NCI-H1436 (cell line): Measurements from ENCODE around the gene PRTFDC1.
"Not testable (repeated sequence)": the region's sequence is repeated elsewhere in the genome, so short reads cannot be mapped to it uniquely, and the experiment has no call there.

Source experiments
- DNase-seq: peaks from one replicate; lab custom pipeline; 2025; lab: John Stamatoyannopoulos, UW

Gene PRTFDC1

DNA sequence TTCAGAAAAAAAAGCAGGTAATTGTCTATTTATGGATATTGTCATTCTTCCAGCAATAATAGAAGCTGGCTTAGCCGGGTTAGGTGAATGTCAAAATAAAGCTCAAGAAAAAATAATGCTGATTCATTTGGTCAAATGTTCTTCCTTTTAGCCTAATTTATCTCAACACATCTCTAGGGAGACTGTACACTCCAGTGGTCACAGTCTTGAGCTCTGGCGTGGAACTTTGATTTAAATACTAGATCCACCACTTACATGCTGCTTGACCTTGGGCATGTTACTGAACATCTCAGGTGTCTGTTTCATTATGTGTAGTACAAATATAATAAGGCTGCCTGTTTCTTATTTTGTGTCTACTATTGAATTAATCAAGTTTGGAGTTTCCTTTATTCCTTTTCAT is 22.0 kb downstream of the PRTFDC1 start:
- no peak for DNase-seq

DNA sequence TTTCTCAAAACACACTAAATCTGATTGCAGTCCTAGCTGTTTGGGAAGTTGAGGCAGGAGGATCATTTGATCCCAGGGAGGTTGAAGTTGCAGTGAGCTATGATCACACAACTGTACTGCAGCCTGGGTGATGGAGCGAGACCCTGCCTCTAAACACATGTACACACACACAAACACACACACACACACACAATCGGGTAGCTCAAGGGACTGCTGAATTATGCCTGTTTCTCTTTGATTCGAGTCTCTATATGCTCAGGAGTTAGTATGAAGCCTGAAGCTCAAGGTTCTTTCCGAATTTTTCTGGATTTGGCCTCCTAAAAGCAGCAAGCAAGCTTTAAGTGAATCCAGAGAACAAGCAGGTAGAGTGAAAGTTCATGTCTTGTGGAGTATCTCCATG is 22.5 kb downstream of the PRTFDC1 start:
- DNase-seq = no peak

DNA sequence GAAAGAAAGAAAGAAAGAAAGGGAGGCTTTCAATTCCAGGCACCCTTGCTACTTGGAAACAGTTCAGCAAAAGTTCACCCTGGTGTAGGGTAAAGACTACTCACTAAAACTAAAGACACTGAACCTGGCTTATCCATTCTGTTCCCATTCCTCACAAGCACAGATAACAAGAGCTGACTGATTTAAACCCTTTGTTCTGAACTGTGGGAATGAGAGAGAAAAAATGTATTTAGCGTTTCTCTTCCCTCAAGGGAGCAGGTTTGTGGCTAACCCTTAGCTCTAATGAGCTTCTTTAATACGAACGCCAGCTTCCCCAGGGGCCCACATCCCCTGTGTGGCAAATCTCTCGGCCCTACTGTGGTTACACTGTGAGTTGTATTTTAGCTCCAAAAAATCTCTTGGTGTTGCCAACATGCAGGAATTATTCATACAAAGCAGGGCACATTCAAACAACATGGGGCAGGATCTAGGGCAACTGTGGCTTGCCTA is 23.3 kb downstream of the PRTFDC1 start:
- DNase-seq = peak; percentile 32

DNA sequence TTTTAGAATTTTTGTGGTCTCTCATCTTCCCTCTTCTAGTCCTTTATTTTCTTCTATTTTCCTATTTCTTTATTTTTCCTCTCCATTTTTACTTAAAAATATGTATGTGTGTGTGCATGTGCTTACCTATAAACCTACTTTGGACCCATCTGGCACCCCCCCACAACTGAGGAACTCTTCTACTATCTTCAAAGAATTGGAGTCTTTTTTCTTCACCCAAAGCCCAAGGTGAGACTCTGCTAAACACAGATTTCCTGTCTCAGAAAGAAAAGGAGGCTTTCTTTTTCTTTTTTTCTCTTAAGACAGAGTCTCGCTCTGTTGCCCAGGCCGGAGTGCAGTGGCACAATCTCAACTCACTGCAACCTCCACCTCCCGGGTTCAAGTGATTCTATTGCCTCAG is 24.2 kb downstream of the PRTFDC1 start:
- DNase-seq = no peak

DNA sequence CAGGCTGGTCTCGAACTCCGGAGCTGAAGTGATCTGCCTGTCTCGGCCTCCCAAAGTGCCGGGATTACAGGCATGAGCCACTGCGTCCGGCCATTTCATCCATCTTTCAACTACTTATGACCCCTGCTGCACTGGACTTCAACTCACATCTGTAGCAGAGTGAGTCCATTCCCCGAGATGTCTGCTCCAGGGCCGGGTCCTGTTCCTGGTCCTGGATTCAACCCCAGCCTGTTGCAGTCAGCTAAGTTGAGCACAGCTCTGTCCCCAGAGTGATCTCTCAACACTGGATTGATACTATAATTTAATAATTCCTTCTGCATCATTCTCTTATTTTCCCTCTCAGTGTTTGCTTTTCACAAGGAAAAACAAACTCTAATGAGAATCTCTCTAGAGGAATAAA is 25.8 kb downstream of the PRTFDC1 start:
- no peak for DNase-seq

DNA sequence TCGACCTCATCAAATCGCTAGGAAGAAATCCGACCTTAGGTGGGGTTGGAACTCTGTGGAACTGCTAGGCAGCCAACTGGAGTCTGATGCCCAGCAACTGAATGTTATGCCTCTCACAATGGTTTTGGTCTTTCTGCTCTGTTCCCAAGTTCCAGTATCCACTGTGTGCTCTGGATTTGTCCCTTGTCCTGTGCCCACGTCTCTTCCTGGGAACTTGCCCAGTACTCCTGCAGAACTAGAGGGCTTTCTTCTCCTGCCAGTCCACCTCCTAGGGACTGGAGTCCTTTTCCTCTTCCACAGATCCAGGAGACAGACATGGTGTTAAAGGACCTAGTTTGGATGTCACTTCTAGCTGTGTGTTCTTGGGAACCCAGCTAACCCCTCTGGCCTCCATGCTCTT is 26.6 kb downstream of the PRTFDC1 start:
- DNase-seq = no peak

DNA sequence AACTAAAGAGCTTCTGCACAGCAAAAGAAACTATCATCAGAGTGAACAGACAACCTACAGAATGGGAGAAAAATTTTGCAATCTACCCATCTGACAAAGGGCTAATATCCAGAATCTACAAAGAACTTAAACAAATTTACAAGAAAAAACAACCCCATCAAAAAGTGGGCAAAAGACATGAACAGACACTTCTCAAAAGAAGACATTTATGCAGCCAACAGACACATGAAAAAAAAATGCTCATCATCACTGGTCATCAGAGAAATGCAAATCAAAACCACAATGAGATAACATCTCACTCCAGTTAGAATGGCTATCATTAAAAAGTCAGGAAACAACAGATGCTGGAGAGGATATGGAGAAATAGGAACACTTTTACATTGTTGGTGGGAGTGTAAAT is 27.9 kb downstream of the PRTFDC1 start:
- DNase-seq = not testable (repeated sequence)

DNA sequence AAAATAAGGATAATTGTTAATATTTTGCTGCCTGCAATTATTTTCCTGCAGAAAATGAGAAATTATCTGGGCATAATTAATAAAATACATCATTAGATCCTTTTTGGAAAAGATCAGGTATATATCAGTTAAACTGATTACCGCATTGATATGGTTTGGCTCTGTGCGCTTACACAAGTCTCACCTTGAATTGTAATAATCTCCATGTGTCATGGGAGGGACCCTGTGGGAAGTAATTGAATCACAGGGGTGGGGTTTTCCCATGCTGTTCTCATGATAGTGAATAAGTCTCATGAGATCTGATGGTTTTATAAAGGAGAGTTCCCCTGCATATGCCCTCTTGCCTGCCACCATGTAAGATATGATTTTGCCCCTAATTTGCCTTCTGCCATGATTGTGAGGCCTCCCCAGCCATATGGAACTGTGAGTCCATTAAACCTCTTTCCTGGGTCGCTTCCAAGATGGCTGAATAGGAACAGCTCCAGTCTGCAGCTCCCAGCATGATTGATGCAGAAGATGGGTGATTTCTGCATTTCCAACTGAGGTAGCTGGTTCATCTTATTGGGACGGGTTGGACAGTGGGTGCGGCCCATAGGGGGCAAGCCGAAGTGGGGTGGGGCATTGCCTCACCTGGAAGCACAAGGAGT is 30.1 kb downstream of the PRTFDC1 start:
- DNase-seq = not testable (repeated sequence)

DNA sequence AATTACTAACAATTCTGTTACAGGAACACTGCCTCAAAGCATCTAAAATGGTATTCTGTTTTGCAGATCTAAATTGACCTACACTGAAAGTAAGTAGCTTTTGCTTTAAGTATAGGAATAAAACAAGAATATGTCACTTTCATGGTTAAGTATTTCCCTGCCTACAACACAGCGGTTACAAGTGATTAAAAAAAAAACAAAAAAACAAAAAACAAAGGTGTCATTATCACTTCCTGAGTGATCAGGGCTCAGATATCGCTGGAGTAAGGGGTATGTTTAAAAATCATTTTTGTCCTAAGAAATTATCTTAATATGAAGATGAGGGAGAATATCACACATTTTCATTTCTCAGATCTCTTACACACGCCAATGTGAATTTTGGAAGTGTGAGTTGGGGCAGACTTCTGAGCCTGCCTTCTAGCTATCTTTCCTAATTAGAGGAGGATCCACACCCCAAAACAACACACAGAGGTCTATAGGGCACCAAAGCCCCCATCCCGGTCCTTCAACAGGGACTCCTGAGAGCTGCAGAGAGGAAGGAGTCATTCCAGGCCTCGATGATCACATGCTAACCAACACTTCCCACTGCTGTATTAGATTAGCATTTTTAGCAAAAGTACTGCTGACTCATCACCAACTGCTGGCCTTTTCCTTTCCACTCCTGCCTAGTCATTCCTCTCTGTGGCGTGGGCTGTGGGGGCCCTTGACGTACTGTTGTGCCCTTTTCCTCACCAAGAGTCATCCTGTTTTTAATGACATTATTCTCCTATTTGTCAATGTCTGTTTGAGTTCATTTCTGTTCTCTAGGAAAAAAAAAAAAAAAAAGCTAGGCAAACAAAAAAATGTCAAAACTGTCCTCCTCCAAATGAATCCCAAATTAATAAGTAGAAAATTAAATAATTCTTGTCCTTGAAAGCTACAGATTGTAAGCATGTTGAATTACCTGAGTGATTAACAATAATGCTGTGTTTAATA is 31.2 kb downstream of the PRTFDC1 start:
- no peak for DNase-seq

DNA sequence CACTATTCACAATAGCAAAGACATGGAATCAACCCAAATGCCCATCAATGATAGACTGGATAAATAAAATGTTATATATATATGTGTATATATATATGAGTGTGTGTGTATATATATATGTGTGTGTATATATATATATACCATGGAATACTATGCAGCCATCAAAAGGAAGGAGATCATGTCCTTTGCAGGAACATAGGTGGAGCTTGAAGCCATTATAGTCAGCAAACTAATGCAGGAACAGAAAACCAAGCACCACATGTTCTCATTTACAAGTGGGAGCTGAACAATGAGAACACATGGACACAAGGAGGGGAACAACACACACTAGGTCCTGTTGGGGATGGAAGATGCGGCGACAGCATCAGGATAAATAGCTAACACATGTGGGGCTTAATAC is 32.2 kb downstream of the PRTFDC1 start:
- not testable (repeated sequence) for DNase-seq

DNA sequence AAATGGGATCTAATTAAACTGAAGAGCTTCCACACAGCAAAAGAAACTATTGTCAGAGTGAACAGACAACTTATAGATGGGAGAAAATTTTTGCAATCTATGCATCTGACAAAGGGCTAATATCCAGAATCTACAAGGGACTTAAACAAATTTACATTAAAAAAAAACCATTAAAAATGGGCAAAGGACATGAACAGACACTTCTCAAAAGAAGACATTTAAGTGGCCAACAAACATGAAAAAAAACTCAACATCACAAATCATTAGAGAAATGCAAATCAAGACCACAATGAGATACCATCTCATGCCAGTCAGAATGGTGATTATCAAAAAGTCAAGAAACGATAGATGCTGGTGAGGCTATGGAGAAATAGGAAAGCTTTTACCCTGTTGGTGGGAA is 32.8 kb downstream of the PRTFDC1 start:
- not testable (repeated sequence) for DNase-seq

DNA sequence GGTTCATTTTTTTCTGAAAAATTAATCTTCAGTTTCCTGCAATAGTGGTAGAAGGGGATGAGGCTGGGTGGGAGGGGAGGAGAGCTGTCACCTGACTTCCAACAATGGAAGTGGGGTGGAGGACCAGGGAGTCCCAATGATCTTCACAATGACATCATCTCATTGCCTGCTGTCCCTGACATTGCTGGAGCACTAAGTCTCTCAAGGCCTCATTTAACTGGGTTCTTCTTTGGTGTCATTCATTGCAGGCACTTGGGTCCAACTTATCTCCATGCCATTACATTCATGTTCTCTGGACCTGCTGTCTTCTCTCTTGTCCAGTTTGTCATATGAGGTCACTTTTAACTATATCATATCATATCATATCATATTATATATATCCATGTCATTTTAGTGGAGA is 34.4 kb downstream of the PRTFDC1 start:
- DNase-seq = no peak

DNA sequence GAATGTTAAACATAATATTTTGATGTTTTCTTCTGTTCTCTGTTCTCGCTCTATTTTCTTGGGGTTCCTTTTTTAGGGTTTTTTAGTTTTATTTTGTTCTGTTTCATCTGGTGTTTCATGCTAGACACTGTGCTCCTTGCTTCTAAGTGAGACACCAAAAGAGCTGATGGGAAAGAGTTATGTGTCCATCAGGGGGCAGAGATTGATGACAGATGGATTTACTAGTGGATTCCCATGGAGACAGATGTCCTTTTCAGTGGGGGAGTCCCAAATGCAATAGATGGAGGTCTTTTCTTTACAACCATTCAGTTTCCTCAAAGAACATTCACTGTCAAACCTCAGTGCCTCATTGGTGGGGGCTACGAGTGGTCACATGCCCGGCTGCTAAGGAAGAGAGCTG is 34.9 kb downstream of the PRTFDC1 start:
- no peak for DNase-seq

DNA sequence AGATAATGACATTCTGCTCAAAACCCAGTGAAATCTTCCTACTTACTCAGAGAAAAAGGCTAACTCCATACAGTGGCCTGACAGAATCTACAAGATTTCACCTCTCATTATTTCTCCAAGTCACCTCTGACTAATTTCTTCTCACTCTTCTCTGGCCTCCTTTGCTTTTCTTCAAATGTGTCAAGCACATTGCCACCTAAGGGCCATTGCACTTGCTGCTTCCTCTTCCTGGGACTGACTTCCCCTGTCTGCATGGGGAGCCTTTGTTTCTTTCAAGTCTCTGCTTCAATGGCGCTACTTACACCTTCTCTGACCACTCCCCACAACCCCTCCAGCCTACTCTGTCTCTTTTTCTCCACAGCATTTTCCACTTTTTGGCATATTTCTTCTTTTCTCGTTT is 36.0 kb downstream of the PRTFDC1 start:
- DNase-seq = no peak

DNA sequence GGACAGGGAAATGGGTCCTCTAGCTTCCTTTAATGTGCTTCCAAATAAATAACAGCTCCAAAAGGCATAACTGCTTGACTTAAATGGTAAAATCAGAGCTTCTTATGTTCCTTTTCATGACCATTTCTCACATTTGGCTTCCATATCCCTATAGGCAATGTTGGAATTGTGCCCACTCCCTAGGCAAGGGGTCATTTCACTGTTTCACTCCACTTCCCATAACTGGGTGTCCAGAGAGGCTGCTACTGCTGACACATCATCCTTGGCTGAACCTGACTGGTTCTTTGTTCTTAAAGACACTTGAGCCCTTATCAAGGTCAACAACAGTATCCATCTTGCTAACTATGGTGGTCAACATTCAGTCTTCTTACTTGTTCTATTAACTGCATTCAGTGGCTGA is 37.1 kb downstream of the PRTFDC1 start:
- DNase-seq = no peak

DNA sequence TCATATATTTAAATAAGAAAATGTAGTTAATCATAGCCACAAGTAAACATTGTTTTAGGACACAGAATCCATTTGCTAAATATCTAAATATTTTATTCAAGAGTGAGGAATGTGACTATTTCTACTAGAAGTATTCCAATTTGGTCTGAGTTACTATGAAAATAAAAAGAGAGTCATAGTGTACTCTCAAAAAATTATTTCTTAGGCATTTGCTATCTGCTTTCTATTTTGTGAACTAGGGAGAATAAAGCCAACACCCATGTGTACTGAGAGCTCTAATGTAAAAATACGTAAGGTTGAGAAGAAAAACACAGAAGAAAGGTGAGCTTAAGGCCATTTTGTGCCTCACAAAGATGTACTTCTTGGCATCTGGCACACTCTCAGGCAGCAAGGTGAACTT is 38.3 kb downstream of the PRTFDC1 start:
- no peak for DNase-seq

DNA sequence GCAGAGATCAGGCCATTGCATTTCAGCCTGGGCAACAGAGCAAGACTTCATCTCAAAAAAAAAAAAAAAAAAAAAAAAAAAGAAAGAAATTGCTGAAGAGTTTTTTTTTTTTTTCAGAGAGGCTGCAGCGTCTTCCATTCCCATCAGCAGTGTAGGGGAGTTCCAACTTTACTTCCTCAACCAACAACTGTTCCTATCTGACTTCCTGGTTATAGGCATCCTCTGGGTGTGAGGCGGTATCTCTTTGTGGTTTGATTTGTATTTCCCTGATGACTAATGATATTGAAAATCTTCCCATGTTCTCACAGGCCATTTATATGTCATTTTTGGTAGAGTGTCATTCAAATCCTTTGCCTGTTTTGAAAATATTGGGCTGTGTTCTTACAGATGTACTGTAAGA is 40.2 kb downstream of the PRTFDC1 start:
- no peak for DNase-seq

DNA sequence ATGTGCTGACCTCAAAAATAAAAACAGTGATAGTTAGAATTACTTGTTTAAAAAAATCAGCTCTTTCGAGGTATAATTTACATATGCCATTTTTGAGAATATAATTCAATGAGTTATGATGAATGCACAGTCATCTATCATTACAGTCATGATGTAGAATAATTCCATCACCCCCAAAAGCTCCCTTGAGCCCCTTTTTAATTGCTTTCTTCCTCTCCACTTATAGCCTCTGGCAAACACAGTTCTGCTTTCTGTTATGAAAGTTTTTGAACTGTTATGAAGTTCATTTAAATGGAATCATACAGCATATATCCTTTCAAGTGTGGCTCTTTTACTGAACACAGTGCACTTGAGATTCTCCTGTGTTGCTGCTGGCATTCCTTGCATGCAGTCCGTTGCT is 41.4 kb downstream of the PRTFDC1 start:
- DNase-seq = no peak

DNA sequence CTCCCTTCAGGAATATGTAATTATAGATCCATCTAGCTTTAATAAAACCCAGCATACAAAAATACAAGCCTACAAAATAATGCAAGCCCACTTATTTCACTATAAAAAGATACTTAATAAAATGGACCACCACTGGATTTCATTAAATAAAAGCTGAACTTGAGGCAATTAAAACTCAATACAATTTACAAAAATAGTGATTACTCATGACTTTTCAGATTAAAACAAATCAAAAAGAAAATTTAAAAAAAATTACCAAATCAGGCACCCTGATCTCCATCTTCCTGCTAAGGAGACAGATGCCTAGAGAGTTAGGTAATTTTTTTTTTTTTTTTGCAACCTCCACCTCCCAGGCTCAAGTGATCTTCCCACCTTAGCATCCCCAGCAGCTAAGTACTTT is 41.8 kb downstream of the PRTFDC1 start:
- no peak for DNase-seq

DNA sequence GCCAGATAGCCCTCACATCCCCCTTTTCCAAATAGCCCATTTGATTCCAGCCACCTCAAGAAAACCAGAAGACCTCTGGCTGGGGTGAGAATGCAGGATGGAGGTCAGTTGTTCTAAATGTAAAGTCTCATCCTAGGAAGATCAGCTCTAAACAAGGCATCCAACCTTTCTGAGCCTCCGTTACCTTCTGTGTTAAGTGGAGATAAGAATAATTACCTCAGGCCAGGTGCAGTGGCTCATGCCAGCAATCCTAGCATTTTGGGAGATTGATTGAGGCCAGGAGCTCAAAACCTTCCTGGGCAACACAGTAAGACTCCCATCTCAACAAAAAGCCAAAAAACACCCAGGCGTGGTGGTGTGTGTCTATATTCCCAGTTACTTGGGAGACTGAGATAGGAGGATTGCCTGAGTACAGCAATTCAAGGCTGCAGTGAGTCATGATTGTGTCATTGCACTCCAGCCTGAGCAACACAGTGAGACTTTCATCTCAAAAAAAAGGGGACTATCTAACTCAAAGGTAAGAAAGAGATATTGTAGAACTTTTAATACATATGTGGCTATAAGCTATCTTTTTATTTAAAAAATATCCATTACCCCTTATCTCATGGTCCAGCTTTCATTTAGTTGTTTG is 43.5 kb downstream of the PRTFDC1 start:
- DNase-seq = no peak

DNA sequence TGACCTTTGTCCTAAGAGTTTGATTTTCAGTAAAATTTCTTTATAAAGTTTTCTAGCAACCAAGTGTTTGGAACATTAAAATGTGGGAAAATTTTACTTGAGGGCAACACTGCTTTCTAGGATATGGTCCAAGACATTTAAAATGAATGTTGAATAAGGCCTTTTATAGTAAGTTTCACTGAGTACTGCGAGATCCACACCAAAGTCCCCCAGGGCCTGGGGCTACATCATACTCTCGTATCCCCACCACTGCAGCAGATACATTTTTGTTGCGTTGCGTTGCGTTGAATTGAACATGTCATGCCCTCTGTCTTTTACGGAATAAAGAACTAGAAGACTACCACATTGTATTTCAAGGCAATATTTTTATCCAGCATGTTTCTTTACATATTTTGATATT is 44.5 kb downstream of the PRTFDC1 start:
- no peak for DNase-seq

DNA sequence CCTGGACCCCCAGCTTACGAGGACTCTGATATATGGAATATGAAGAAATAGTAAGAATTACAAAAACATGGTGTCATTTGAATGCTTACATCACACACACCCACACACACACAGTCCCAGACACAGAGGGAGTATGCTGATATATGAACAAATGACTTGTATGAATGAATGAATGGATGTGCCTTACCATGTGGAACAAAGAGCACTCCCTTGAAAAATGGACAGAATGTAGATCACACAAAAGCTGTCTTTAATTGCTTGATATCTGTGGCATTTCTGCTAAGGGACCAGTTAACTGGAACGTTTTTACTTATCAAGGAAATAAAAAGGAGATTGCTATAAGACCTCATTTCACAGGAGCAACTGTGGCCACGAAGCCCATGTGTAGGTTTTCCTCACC is 46.0 kb downstream of the PRTFDC1 start:
- no peak for DNase-seq

DNA sequence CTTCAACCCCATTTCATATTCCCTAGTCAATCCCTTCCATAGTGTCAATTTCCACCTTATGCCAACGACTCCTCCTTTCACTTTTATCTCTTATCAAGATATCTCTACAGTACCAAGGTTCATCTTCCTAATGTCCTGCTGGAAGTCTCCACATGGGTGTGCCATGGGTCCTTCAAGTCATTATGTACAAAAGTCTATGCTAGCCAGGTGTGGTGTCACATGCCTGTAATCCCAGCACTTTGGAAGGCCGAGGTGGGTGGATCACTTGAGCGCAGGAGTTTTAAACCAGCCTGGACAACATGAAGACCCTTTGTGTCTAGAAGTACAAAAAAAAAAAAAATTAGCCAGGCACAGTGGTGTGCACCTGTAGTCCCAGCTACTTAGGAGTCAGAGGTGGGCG is 47.6 kb downstream of the PRTFDC1 start:
- DNase-seq = no peak
